ENCODE measurements around the gene RAB3D.

RAB3D gene

GRCh38 chr19:11338121-11338520 is 1.3 kb downstream of the RAB3D start:
- POLR2A ChIA-PET = interaction anchor here (0.6 to 2.2 kb wide), 3 partner anchors 19 to 452 kb away, joined by 3 to 12 read pairs (median 4); partner anchors contain the start of gene SWSAP1
- no peak overlapping the region for H3K4me3 ChIP-seq (ENCODE audit: low read depth, low read length)
- no peak for TF ChIP-seq ZNF266 (tag by site-specific recombination; IDR thresholded peaks at IDR 0.05; ENCODE audit: low read depth)
- no peak for TF ChIP-seq ZNF366 (tag by site-specific recombination; conservative IDR thresholded peaks at IDR 0.05)
- TF ChIP-seq, protein P1, sequence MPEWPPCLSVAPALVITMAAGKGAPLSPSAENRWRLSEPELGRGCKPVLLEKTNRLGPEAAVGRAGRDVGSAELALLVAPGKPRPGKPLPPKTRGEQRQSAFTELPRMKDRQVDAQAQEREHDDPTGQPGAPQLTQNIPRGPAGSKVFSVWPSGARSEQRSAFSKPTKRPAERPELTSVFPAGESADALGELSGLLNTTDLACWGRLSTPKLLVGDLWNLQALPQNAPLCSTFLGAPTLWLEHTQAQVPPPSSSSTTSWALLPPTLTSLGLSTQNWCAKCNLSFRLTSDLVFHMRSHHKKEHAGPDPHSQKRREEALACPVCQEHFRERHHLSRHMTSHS (tag by site-specific recombination; IDR thresholded peaks at IDR 0.05) = no peak
- no peak for TF ChIP-seq ZNF184 (tag by site-specific recombination; IDR thresholded peaks at IDR 0.05)
- TF ChIP-seq YY2 (tag by site-specific recombination; IDR thresholded peaks at IDR 0.05) = no peak
- no peak for TF ChIP-seq GLIS2 (tag by site-specific recombination; IDR thresholded peaks at IDR 0.05)
- TF ChIP-seq ZNF2 (tag by site-specific recombination; IDR thresholded peaks at IDR 0.05) = no peak

GRCh38 chr19:11337080-11337479 is 2.4 kb downstream of the RAB3D start:
- POLR2A ChIA-PET = interaction anchor here (0.8 kb wide), 1 partner anchor 18 kb away, joined by 3 read pairs; no protein-coding TSS in a partner anchor
- no peak for TF ChIP-seq ZNF658 (tag by site-specific recombination; IDR thresholded peaks at IDR 0.05)
- TF ChIP-seq, protein P2, sequence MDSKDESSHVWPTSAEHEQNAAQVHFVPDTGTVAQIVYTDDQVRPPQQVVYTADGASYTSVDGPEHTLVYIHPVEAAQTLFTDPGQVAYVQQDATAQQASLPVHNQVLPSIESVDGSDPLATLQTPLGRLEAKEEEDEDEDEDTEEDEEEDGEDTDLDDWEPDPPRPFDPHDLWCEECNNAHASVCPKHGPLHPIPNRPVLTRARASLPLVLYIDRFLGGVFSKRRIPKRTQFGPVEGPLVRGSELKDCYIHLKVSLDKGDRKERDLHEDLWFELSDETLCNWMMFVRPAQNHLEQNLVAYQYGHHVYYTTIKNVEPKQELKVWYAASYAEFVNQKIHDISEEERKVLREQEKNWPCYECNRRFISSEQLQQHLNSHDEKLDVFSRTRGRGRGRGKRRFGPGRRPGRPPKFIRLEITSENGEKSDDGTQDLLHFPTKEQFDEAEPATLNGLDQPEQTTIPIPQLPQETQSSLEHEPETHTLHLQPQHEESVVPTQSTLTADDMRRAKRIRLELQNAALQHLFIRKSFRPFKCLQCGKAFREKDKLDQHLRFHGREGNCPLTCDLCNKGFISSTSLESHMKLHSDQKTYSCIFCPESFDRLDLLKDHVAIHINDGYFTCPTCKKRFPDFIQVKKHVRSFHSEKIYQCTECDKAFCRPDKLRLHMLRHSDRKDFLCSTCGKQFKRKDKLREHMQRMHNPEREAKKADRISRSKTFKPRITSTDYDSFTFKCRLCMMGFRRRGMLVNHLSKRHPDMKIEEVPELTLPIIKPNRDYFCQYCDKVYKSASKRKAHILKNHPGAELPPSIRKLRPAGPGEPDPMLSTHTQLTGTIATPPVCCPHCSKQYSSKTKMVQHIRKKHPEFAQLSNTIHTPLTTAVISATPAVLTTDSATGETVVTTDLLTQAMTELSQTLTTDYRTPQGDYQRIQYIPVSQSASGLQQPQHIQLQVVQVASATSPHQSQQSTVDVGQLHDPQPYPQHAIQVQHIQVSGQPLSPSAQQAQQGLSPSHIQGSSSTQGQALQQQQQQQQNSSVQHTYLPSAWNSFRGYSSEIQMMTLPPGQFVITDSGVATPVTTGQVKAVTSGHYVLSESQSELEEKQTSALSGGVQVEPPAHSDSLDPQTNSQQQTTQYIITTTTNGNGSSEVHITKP (tag by site-specific recombination; IDR thresholded peaks at IDR 0.05) = no peak
- no peak for TF ChIP-seq ZNF184 (tag by site-specific recombination; IDR thresholded peaks at IDR 0.05)
- TF ChIP-seq ZFP69B (tag by site-specific recombination; IDR thresholded peaks at IDR 0.05) = no peak
- TF ChIP-seq ZBTB7A (tag by site-specific recombination; IDR thresholded peaks at IDR 0.05; ENCODE audit: low read depth) = no peak
- no peak for TF ChIP-seq ZNF670 (tag by site-specific recombination; IDR thresholded peaks at IDR 0.05; ENCODE audit: low read depth)
- no peak for TF ChIP-seq ZNF768 (tag by site-specific recombination; IDR thresholded peaks at IDR 0.05)
- no peak for TF ChIP-seq HIC1 (tag by site-specific recombination; IDR thresholded peaks at IDR 0.05)
- TF ChIP-seq ZNF138 (tag by site-specific recombination; IDR thresholded peaks at IDR 0.05; ENCODE audit: borderline replicate concordance) = no peak
- no peak for TF ChIP-seq SETDB1 (IDR thresholded peaks at IDR 0.05; ENCODE audit: insufficient read length, low read length)
- no peak for TF ChIP-seq ZFP37 (tag by site-specific recombination; IDR thresholded peaks at IDR 0.05)
- no peak overlapping the region for H3K27ac ChIP-seq (ENCODE audit: extremely low read depth, low read depth, low read length)

More at GRCh38 chr19:11338121-11338520, 1.3 kb downstream of the RAB3D start:
- Histone ChIP-seq H3K9me3 (ENCODE audit: control insufficient read depth, insufficient read depth, low read depth, low read length) (no peaks in the 10 kb centered on the region), H3K4me1 (ENCODE audit: control insufficient read depth, insufficient read depth, low read length) (no peaks in the 10 kb centered on the region), H3K27ac (ENCODE audit: extremely low read depth, low read depth, low read length) (no peak overlapping the region), H3K36me3 (ENCODE audit: control insufficient read depth in 2 of 2, insufficient read depth in 1 of 2, low read length in 2 of 2) (peaks cover 0 to 39% of the 10 kb centered on the region in 2 experiments; a peak in 2 of 3 replicates)
- CTCF ChIA-PET = no interaction called here

More at GRCh38 chr19:11337080-11337479, 2.4 kb downstream of the RAB3D start:
- CTCF ChIA-PET = interaction anchor here (0.6 to 1.4 kb wide), 3 partner anchors 8 to 11 kb away, joined by 3 to 6 read pairs (median 6); no protein-coding TSS in a partner anchor
- H3K4me1 ChIP-seq (ENCODE audit: control insufficient read depth, insufficient read depth, low read length) = no peaks in the 10 kb centered on the region
- H3K9me3 ChIP-seq (ENCODE audit: control insufficient read depth, insufficient read depth, low read depth, low read length) = no peaks in the 10 kb centered on the region
- peaks cover 5 to 37% of the 10 kb centered on the region in 2 experiments; a peak in 2 of 3 replicates for H3K36me3 ChIP-seq (ENCODE audit: control insufficient read depth in 2 of 2, insufficient read depth in 1 of 2, low read length in 2 of 2)
- no peak overlapping the region for H3K4me3 ChIP-seq (ENCODE audit: low read depth, low read length)
